Measurements from ENCODE around the gene CCNK. TPM values are rescaled to one million over a fixed set of nuclear protein-coding genes. Genes with fewer than 3 reads are reported as not detected.
A peak's percentile ranks its signal among the peaks of the same experiment; 100 is the strongest.

Gene CCNK
- total and polyA plus RNA-seq, 2 of the 13 experiments (the other 11 are each of a cell fraction or from before 2014, with no cell fraction given) = 4.9 to 9.7 TPM

GRCh38 chr14:99549684-99550083 lies 68.5 kb downstream of the CCNK start (continued):
- TF ChIP-seq RAD51 (IDR thresholded peaks at IDR 0.05; ENCODE audit: borderline replicate concordance) = no peak
- no peak for TF ChIP-seq ATRX (CRISPR knock-in tag; IDR thresholded peaks at IDR 0.05; ENCODE audit: borderline replicate concordance)
- TF ChIP-seq KLF16 (CRISPR knock-in tag; IDR thresholded peaks at IDR 0.05) = peak in 1 of 2 experiments; percentile 55; a peak in 1 of 4 replicates
- TF ChIP-seq, protein P1, sequence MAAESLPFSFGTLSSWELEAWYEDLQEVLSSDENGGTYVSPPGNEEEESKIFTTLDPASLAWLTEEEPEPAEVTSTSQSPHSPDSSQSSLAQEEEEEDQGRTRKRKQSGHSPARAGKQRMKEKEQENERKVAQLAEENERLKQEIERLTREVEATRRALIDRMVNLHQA (CRISPR knock-in tag; IDR thresholded peaks at IDR 0.05) = no peak
- TF ChIP-seq HCFC1 (IDR thresholded peaks at IDR 0.05; ENCODE audit: low read depth, low read length) = no peak
- TF ChIP-seq, protein P2, sequence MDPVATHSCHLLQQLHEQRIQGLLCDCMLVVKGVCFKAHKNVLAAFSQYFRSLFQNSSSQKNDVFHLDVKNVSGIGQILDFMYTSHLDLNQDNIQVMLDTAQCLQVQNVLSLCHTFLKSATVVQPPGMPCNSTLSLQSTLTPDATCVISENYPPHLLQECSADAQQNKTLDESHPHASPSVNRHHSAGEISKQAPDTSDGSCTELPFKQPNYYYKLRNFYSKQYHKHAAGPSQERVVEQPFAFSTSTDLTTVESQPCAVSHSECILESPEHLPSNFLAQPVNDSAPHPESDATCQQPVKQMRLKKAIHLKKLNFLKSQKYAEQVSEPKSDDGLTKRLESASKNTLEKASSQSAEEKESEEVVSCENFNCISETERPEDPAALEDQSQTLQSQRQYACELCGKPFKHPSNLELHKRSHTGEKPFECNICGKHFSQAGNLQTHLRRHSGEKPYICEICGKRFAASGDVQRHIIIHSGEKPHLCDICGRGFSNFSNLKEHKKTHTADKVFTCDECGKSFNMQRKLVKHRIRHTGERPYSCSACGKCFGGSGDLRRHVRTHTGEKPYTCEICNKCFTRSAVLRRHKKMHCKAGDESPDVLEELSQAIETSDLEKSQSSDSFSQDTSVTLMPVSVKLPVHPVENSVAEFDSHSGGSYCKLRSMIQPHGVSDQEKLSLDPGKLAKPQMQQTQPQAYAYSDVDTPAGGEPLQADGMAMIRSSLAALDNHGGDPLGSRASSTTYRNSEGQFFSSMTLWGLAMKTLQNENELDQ (CRISPR knock-in tag; IDR thresholded peaks at IDR 0.05; ENCODE audit: borderline replicate concordance) = no peak
- TF ChIP-seq DRAP1 (CRISPR knock-in tag; IDR thresholded peaks at IDR 0.05) = no peak
- TF ChIP-seq PHF5A (CRISPR knock-in tag; IDR thresholded peaks at IDR 0.05; ENCODE audit: low read depth, unreplicated experiment) = no peak
- no peak for TF ChIP-seq ZNF780A (CRISPR knock-in tag; IDR thresholded peaks at IDR 0.05)
- TF ChIP-seq GATAD1 (CRISPR knock-in tag; IDR thresholded peaks at IDR 0.05) = no peak
- TF ChIP-seq ZNF44 (CRISPR knock-in tag; IDR thresholded peaks at IDR 0.05) = no peak
- TF ChIP-seq, protein P3, sequence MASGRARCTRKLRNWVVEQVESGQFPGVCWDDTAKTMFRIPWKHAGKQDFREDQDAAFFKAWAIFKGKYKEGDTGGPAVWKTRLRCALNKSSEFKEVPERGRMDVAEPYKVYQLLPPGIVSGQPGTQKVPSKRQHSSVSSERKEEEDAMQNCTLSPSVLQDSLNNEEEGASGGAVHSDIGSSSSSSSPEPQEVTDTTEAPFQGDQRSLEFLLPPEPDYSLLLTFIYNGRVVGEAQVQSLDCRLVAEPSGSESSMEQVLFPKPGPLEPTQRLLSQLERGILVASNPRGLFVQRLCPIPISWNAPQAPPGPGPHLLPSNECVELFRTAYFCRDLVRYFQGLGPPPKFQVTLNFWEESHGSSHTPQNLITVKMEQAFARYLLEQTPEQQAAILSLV (CRISPR knock-in tag; IDR thresholded peaks at IDR 0.05; ENCODE audit: borderline replicate concordance) = no peak
- 0 out of 2 replicates have a peak, but pooled peaks have one; percentile 23 for TF ChIP-seq AHDC1 (CRISPR knock-in tag; IDR thresholded peaks at IDR 0.05; ENCODE audit: borderline replicate concordance)
- no peak for TF ChIP-seq DMAP1 (CRISPR knock-in tag; IDR thresholded peaks at IDR 0.05)
- TF ChIP-seq TOE1 (CRISPR knock-in tag; IDR thresholded peaks at IDR 0.05) = no peak
- no peak for TF ChIP-seq SRF (IDR thresholded peaks at IDR 0.05; ENCODE audit: low read depth, low read length)
- TF ChIP-seq KDM5A (IDR thresholded peaks at IDR 0.05; ENCODE audit: borderline replicate concordance, low read length) = no peak
- no peak for TF ChIP-seq ARHGAP35 (CRISPR knock-in tag; IDR thresholded peaks at IDR 0.05; ENCODE audit: borderline replicate concordance)
- TF ChIP-seq MEIS2 (CRISPR knock-in tag; IDR thresholded peaks at IDR 0.05) = no peak

All from HepG2 (cell line).